GM23248 (cell line): ENCODE measurements around the gene DPP6.

Source experiments
- EZH2 ChIP-seq: fragments of 200-600 bp; sonication (generic); IDR thresholded peaks from 2 replicates; pipeline ENCODE4 v1.6.1; 2018; ENCODE audit warnings: antibody characterized with exemption, mild to moderate bottlenecking; ENCODE audit not compliant: insufficient read depth, poor library complexity, severe bottlenecking
- EZH2phosphoT487 ChIP-seq: fragments of 200-600 bp; sonication (generic); IDR thresholded peaks from 2 replicates; pipeline ENCODE4 v1.6.1; 2018; ENCODE audit warnings: antibody characterized with exemption, moderate library complexity, mild to moderate bottlenecking, low read depth; ENCODE audit not compliant: insufficient read depth

- TF ChIP-seq EZH2: no peak
- no peak for TF ChIP-seq EZH2phosphoT487
These were observed 378.4 kb downstream of the DPP6 start for GRCh38 chr7:154430640-154431039.
